GM21390 (cell line): ENCODE data around the gene NFATC1.

Source experiments
- ATAC-seq: cut with Tn5 transposase; IDR thresholded peaks from one replicate; pipeline ENCODE4 v1.9.1; 2021; ENCODE audit not compliant: unreplicated experiment

The NFATC1 gene

GRCh38 chr18:79547413-79548076 lies 151.8 kb downstream of the NFATC1 start:
- no peak for ATAC-seq

DNA sequence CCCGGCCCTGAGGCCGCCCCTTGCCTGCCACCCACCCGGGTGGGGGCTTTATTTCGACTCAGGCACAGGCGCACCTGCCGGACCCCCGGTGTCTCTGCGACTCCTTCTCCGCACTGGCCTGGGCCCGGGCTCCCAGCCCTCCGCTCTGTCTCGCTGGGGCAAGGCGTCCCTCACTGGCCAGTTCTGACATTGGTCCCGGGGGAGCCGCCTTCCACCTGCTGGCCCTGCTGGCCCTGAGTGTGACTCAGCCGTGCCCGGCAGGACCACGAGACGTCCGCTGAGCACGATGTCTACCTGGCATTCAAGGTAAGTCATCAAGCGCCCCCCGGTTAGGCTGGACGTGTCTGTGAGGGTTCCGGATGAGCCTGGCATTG lies 152.3 kb downstream of the NFATC1 start:
- no peak for ATAC-seq

DNA sequence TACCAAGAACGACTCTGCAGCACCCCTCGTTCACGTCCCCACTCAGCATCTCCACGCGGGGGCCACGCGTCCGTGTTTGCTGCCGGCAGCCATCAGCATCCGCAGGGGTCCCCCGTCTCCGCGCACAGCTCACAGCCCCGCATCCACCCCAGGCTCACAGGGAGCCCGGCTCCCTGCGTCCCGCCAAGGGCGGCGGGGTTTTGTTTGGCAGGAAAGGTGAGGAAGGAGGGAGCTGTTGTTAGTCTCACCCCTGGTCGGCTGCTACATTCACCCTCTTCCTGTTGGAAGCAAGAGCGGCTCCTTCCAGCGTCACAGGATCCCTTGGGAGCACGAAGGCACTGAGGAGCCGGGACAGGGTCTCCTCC lies 152.9 kb downstream of the NFATC1 start:
- ATAC-seq: no peak

- no peak for ATAC-seq
Measured at GRCh38 chr18:79548986-79549637, 153.4 kb downstream of the NFATC1 start.

GRCh38 chr18:79549638-79550000 lies 153.9 kb downstream of the NFATC1 start:
- ATAC-seq: no peak

- no peak for ATAC-seq
Measured at GRCh38 chr18:79552140-79552631, 156.5 kb downstream of the NFATC1 start.

- no peak for ATAC-seq
Measured at GRCh38 chr18:79552696-79553095, 157.0 kb downstream of the NFATC1 start.

DNA sequence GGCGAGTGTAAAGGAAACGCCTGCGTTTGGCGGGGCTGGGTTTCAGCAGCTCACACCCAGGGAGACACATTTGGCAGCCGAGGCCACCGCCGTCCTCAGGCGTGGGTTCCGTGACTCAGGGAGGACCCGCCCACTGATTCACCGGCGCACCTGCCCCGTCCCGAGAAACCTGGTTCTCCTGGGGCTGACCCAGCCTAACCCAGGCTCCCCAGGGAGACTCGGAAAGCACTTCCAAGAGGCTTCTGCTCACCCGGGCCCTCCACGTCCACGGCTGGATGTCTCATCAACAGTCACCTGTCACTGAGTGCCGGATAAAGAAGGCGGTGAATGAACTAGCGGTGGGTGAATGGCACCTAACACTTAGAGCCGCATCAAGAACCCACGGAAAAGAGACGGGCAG lies 157.4 kb downstream of the NFATC1 start:
- no peak for ATAC-seq

DNA sequence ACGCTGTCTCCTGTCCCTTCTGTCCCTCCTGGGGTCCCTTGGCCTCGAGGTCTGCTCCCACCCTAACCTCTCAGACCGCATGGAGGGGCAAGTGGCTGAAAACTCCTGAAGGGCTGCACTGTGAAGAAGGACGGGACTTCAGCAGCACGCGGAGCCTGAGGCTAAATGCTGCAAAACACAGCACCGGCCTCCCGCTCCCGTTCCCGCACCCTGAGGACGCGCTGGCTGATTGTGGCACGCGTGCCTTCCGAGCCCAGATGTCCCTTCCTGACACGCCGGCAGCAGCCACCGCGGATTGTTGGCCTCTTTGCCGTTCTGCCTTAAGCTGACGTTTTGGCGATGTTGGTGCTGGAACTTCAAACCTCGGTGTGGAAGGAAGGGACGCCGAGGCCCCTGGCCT lies 158.0 kb downstream of the NFATC1 start:
- ATAC-seq: no peak

DNA sequence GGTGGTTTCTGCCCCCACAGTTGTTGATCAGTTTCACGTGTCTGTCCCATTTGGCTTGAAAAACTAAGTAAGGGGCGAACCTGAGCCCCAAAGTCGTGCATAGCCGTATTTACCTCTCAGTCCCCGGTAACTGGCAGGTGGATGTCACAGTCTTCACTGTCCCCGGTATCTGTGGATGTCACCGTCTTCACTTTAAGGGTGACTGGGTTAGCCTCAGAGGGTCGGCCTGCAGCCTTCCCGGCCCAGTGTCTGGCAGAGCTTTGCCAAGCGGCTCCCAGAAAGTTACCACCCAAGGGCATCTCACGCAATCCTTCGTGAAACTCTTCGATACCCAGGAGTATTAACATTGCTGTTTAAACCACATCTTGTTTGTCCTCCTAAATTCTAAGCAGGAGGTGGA lies 158.6 kb downstream of the NFATC1 start:
- no peak for ATAC-seq

DNA sequence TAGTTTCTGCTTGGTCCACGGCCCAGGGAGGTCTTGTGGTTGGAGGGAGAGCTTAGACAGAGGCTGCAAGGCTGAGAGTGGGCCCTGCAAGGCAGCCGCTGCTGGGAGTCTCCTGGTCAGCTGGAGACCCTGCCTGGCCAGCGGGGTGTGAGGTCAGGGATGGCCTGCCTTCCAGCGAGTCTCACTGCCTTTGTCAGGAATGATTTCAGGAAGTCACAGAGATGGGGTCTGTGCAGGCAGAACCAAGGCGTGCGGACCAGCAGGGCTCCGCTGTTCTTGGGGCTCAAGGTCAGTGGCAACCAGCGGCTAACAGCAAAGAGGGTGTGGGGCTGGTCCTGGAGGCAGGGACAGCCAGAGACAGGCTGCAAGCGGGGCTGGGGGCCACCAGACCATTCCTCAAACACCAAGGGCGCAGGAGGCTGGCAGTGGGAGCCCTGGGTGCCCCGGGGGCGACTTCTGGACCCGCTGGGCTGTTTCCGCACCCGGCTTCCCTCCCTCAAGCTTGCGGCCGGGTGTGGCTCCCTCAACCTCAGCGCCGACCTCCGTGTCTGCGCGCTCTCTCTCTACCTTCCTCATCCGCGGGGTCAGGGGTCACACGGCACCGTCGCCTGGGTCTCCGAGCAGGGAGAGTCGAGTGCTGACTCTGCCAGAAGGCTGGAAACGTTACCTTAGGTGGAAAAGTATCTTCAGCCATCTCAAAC lies 159.4 kb downstream of the NFATC1 start:
- no peak for ATAC-seq

- ATAC-seq: no peak
Measured at GRCh38 chr18:79555885-79556284, 160.2 kb downstream of the NFATC1 start.

- no peak for ATAC-seq
Measured at GRCh38 chr18:79556829-79557585, 161.3 kb downstream of the NFATC1 start.

DNA sequence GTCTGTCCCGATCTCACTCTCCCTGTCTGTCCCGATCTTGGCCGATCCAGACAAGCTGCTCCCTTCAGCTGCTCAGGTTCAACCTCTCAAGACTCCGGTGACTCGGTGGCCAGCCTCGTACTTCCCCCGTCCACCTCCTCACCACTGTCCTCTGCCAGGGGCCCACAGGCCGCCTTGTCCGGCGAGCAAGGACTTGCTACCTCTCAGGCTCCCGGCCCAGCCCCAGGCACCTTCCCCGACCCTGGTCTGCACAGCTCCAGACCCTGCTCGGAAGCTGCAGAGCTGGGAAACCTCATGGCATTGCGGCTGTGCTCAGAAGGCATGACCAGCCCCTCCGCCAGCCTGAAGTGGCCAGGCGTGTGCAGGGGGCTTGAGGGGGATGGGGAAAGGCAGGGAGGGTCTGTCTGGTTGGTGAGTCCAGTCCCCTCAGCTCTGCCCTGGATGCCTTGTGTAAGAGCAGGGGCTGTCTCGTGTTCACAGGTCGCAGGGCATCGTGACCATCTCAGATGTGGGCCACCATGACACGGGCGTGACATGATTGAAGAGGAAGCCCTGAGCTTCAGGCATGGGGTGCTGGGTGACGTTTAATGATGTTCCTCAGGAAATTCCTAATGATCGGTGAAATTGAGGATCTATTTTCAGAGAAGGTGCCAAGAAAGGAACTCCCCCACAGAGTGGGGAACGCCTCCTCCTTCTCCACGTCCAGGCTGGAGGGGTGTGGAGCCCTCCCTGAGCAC lies 162.6 kb downstream of the NFATC1 start:
- no peak for ATAC-seq

DNA sequence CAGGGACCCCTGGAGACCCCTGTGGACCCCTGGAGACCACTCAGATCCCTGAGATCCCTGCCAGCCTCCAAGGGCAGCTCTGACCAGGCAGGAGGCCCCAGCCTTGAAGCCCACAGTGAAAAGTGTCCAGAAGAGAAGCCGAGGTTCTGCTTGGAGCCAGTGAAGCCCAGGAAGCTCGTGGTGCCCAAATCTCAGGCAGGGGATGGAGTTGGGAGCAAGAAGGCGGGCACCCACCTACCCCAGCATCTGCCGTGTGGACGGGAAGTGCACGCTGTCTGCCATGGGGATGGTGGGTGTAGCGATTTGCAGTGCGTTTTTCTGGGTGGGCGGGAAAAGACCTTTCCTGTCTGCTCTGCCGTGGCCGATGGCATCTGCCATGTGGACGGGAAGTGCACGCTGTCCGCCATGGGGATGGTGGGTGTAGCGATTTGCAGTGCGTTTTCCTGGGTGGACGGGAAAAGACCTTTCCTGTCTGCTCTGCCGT lies 163.2 kb downstream of the NFATC1 start:
- no peak for ATAC-seq

- no peak for ATAC-seq
Measured at GRCh38 chr18:79559436-79559835, 163.7 kb downstream of the NFATC1 start.

GRCh38 chr18:79560042-79560860 lies 164.5 kb downstream of the NFATC1 start:
- ATAC-seq: no peak

DNA sequence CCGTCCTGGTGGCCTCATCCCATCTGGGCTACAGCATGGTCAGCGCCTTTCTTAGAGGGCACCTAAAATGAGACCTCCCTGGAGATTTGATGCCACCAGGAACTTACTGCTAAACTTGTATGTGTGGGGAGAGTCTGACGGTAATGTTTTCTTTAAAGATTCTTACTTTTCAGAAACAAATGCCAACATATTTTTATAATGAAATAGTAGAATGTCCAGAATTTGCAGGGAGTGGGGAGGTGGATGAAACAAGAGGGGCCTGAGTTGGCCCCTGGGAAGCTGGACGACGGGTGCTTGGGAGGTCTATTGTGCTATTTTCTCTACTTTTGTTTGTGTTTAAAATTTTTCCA lies 165.1 kb downstream of the NFATC1 start:
- ATAC-seq: no peak

- ATAC-seq: no peak
Measured at GRCh38 chr18:79563949-79564348, 168.2 kb downstream of the NFATC1 start.

GRCh38 chr18:79564441-79564840 lies 168.7 kb downstream of the NFATC1 start:
- no peak for ATAC-seq
